Measurements from ENCODE around the gene RUFY3. TPM values are rescaled to one million over a fixed set of nuclear protein-coding genes. Genes with fewer than 3 reads are reported as not detected.

RUFY3 gene
- total and polyA plus RNA-seq, 2 of the 13 experiments (the other 11 are each of a cell fraction or from before 2014, with no cell fraction given): 17.9 to 25.3 TPM

GRCh38 chr4:70703619-70704214, 18.0 kb upstream of the RUFY3 start (continued):
- TF ChIP-seq ZNF713 (CRISPR knock-in tag; IDR thresholded peaks at IDR 0.05): no peak
- no peak for TF ChIP-seq ZNF17 (CRISPR knock-in tag; IDR thresholded peaks at IDR 0.05)
- TF ChIP-seq POLR2G (IDR thresholded peaks at IDR 0.05; ENCODE audit: low read depth, low read length): no peak
- 0 out of 2 replicates have a peak, but pooled peaks have one; percentile 12 for TF ChIP-seq ZNF331 (CRISPR knock-in tag; IDR thresholded peaks at IDR 0.05)
- TF ChIP-seq POGK (CRISPR knock-in tag; conservative IDR thresholded peaks at IDR 0.05): no peak
- no peak for TF ChIP-seq AHDC1 (CRISPR knock-in tag; IDR thresholded peaks at IDR 0.05; ENCODE audit: borderline replicate concordance)
- TF ChIP-seq KMT2A (CRISPR knock-in tag; IDR thresholded peaks at IDR 0.05): no peak
- TF ChIP-seq LRRFIP1 (CRISPR knock-in tag; conservative IDR thresholded peaks at IDR 0.05): no peak
- no peak for TF ChIP-seq KAT2B (IDR thresholded peaks at IDR 0.05; ENCODE audit: borderline replicate concordance, low read depth, low read length)
- no peak for TF ChIP-seq SKIL (CRISPR knock-in tag; IDR thresholded peaks at IDR 0.05; ENCODE audit: borderline replicate concordance)
- TF ChIP-seq SMYD3 (CRISPR knock-in tag; IDR thresholded peaks at IDR 0.05): 0 out of 2 replicates have a peak, but pooled peaks have one; percentile 44
- TF ChIP-seq PHF21A (CRISPR knock-in tag; IDR thresholded peaks at IDR 0.05): peak; percentile 20; the same call in 1 of the 2 replicates
- TF ChIP-seq GLI4 (CRISPR knock-in tag; IDR thresholded peaks at IDR 0.05; ENCODE audit: borderline replicate concordance): no peak
- no peak for TF ChIP-seq ZBTB1 (CRISPR knock-in tag; IDR thresholded peaks at IDR 0.05; ENCODE audit: borderline replicate concordance)
- TF ChIP-seq ZNF570 (CRISPR knock-in tag; IDR thresholded peaks at IDR 0.05; ENCODE audit: borderline replicate concordance): no peak
- TF ChIP-seq NCOA1 (CRISPR knock-in tag; IDR thresholded peaks at IDR 0.05): no peak
- no peak for TF ChIP-seq HNRNPLL (IDR thresholded peaks at IDR 0.05; ENCODE audit: low read depth, low read length, poor library complexity, severe bottlenecking)
